Loucy (cell line): Measurements from ENCODE around the gene RGS3.

Experiments
- EZH2phosphoT487 ChIP-seq: fragments of 200-600 bp; IDR thresholded peaks from 2 replicates; pipeline ENCODE4 v1.6.1; 2018; ENCODE audit warnings: antibody characterized with exemption, mild to moderate bottlenecking, moderate library complexity, borderline replicate concordance
- TF ChIP-seq, protein P1 (sequence below): fragments of 200-600 bp; sonication (generic); conservative IDR thresholded peaks from 2 replicates; pipeline ENCODE4 v1.5.1; 2014; ENCODE audit warnings: mild to moderate bottlenecking, antibody characterized with exemption, low read length

DNA sequence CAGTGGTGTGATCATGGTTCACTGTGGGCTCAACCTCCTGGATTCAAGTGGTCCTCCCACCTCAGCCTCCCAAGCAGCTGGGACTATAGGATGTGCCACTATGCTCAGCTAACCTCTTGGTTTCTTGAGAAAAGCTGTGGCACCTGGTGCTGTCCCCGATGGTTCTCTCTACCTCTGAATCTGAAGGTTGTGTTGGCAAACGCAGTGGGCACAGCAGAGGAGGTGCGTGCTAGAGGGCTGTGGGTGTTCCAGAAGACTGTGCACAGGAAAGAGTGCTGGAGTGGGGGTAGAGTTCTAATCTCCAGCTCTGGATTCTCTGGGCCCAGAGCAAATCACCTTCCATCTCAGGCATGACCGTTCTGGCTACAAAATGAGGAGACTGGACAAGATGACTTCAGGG lies 12.5 kb downstream of the RGS3 start:
- TF ChIP-seq, protein P1, sequence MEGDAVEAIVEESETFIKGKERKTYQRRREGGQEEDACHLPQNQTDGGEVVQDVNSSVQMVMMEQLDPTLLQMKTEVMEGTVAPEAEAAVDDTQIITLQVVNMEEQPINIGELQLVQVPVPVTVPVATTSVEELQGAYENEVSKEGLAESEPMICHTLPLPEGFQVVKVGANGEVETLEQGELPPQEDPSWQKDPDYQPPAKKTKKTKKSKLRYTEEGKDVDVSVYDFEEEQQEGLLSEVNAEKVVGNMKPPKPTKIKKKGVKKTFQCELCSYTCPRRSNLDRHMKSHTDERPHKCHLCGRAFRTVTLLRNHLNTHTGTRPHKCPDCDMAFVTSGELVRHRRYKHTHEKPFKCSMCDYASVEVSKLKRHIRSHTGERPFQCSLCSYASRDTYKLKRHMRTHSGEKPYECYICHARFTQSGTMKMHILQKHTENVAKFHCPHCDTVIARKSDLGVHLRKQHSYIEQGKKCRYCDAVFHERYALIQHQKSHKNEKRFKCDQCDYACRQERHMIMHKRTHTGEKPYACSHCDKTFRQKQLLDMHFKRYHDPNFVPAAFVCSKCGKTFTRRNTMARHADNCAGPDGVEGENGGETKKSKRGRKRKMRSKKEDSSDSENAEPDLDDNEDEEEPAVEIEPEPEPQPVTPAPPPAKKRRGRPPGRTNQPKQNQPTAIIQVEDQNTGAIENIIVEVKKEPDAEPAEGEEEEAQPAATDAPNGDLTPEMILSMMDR = no peak
- TF ChIP-seq EZH2phosphoT487 = no peak
